Measurements from ENCODE around the gene RAMP3.
"Not testable (repeated sequence)": the region's sequence is repeated elsewhere in the genome, so short reads cannot be mapped to it uniquely, and the experiment has no call there.

RAMP3 gene

DNA sequence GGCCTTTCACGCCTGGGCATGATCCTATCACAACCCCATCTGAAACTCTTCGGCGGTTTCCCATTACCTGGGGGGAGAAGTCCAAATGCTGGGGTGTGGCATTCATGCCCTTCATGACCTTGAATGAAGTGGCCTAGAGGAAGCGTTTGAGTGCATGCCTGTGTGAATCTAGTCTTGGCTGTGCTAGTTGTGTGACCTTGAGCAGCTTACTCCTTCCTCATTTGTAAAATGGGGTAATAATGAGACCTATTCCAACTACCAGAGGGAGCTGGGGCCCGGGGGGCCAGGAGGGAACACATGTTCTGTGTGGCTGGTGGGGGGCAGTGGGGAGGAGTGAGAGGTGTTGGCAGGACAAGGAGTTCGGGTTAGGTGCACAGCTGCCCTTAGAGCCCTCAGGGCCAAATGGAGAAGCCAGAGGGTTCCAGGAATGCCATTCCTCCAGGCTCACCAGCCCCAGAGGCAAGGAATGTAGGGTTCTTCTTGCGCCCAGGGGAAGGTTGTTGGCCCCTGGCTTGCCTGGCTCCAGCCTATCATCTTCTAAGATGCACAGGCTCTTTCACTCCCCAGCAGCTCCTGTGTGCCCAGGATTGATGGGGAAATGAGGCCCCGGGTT, 24.8 kb upstream of the RAMP3 start:
- no peak for DNase-seq

DNA sequence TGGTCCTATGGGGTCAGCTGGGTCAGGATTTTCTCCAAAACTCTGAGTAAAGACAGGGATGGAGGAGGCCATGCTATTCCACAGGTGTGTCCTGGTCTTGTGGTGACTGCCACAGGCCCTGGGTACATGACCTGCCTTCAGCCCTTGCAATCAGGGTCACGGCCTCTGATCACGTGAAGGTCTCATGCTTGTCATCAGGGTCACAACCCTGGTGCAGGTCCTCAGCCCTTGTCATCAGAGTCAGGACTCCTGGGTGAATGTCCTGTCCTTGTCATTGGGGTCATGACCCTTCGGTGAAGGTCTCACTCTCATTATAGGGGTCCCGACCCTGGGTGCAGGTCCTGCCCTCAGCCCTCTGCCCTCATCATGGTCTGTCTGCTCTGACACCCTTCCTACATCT, 24.2 kb upstream of the RAMP3 start:
- DNase-seq, result no peak

DNA sequence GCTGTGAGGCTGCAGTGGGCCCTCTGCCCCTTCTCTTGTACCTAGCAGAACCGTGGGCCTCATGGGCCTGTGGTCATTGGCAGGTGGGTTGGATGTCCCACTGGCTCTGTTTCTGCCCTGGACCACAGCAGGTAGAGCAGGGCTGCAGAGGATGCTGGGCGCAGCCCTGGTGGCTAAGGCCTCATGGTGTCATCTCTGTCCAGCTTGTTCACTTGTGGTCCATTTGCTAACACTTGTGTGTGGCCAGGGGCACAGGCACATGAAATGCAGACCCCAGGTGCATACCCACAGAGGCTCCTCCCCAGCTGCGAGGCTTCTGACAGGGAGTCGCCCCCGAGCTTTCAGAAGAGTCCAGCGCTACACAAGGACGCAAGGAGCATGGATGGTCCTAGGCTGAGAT, 23.7 kb upstream of the RAMP3 start:
- DNase-seq, result no peak

DNA sequence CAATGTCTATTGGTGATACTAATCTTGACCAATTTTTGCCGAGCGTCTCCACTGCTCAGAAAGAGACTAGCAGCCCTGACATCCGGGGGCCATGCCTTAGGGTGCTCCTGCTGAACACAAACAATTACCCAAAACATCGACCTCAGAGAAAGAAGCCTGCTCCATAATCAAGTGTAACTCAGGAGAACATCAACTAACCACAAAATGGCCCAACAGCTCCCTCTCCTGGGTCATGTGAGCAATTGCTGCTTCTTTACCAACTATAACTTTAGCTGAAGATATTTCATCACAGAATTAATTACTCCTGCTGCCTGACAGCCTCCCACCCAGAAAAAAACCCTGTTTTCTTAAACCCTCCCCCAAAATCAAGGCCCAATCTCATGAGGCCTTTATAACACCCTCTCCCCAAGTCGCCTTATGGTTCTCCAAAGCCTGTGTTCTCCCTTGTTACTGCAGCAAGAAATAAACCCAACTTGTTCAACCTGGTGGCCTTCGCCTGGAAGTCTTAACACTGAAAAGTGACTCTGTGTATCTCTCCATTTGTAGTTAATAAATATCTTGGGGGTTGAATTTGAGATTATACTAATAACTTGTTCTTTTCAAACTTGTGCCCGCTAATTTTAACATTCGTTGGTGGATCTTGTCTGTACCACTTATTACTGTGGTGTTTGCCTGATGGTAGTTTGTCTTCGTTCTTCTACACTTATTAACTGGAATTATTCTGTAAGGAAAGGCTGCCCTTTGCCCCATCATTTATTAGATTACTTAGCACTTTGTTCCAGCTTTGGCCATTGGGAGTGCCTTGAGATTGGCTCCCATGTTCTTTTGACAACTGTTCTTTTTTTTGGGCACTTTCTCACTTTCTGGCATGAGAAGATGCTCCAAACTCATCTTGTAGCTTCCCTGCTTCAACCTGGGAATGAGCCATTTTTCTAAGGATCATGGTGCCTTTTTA, 21.2 kb upstream of the RAMP3 start:
- peak; percentile 52 for DNase-seq

DNA sequence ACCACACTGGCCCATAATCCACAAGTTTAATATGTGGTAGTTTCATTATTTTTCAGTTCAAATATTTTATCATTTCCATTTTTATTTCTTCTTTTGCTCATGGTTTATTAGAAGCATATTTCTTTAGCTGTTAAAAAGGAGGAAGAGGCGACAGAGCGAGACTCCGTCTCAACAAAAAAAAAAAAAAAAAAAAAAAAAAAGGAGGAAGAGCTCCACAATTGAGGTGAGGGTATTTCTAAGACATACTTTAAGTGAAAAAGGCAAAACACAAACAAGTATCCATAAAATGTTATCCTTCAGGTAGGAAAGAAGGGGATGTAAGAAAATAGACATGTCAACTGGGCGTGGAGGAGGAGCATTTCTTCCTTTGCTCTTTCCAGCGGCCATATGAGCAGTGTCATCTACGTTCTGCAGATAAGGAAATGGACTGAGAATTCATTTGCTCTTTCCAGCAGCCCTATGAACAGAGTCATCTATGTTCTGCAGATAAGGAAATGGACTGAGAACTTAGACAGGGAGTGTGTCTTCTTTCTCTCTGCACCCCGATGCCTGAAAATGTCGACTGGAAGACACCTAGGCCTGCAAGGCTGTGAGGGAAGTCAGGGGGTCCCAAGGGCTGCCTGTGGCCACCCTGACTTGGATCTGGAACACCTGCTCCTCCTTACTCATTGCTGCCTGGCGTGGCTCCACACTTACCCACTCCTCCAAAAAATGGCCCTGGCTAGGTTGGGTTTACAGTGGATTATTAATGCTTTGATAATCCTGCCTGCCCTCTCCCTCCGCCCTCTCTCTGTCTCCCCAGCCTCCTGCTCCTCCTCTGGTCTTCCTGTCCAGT, 18.9 kb upstream of the RAMP3 start:
- no peak for DNase-seq

DNA sequence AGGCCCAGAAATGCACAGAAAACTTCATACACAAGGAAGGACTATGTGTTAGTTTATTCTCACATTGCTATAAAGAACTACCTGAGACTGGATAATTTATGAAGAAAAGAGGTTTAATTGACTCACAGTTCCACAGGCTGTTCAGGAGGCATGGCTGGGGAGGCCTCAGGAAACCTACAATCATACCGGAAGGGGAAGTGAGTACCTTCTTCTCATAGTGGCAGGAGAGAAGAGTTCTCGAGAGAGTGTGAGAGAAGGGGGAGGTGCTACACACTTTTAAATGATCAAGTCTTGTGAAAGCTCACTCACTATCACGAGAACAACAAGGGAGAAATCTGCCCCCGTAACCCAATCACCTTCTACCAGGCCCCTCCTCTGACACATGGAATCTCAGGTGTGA, 16.8 kb upstream of the RAMP3 start:
- no peak for DNase-seq

DNA sequence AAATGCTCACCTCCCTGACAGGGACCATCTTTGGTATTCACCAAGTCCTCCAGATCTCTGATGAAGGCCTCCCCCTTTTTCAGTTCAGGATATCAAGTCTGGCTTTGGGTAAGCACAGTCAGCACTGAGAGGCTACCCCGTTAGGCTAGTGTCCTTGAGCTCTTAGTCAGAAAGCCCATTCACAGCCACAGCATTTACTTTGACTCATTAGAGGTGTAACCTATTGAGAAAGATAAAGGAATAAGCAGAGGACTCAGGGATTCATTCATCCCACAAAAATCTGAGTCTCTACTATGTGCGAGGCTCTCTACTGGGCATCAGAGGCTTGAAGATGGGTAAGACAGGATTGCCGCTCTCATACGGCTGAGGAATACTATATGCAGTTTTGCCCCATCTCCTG, 14.0 kb upstream of the RAMP3 start:
- DNase-seq, result no peak

DNA sequence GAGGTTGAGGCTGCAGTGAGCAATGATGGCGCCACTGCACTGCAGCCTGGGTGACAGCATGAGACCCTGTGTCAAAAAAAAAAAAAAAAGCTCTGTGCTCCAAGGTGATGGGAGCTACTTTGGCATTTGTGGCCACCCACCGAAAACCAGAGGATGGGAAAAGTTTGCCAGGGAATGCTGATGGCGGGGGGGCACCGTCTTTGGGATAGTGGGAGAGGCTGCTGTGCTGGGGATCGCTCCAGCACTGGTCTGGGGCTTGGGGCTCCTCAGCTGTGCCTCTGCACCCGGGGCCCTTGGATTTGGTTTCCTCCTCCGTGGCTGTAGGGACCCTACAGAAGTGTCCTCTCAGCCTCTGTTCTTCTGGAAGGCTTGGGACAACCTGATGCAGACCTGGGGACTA, 11.7 kb upstream of the RAMP3 start:
- DNase-seq, result no peak

DNA sequence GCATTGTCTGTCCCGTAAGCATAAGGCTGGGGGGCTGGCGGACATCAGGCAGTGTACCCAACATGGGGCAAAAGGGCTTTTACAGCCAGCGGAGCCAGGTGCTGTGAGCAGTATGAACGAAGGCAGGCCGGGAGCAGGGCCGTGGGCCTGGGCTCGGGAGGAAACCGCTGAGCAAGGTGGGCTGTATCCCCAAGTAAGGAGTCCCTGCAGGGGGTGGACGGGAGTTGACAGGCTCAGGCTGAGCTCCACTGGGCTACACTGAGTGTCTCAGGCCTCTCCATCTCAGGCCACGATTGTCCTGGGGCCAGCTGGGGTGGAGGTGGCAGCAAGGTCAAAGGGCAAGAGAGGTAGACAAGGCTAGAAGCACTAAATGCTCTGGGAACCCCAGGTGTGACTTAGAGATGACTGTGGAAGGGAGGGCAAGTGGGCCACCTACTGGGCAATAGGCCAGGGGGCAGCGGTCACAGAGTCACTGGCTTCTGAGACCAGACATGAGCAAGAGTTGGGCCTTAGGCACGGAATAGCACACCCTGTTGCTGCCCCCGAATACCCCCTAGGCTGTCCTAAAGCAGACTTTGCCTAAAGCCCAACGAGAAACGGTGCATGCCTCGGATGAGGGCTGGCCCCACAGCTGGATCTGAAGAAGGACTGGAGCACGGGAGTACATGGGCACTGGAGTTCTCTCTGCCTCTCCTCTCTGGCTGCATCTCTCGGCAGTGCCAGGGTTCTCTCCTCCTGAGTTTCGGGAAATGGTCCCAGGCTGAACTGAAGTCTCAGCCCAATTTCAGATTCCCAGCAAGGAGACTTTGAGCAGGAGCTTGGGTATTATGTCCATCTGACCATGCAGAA, 10.8 kb upstream of the RAMP3 start:
- DNase-seq, result no peak

DNA sequence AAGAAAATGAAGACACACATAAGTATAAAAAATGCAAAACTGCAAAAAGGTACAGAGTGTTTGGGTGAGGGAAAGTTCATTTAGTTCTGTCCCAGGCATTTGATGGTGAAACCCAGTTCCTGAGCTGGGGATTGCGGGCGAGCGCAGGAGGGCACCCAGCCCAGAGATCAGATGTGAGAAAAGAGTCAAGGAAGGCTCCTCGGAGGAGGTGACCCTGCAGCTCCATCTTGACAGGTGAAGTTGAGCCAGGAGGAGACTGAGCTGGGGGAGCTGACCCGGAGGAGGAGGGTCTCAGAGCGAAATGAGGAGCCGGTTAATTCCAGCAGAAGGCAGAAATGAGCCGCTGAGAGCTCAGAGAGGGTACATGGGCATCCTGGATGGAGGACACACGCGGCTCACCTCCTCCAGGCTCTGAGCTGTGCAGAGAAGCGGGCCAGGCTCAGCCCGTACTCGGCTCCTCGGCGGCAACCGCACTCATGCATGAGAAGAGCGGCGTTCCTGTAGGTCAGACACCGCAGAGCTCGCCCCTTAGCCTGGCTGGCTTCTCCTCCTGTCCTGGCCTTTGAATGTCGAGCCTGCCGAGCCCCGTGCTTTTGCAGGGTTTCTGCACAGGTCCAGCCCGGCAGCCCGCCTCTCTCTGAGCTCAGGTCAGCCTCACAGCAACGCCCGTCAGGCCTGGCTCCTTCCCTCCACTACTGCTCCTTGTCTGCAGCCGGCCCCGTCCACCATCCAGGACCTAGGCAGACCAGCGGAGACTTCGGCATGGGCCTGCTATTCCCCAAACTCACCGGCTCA, 9.5 kb upstream of the RAMP3 start:
- no peak for DNase-seq

DNA sequence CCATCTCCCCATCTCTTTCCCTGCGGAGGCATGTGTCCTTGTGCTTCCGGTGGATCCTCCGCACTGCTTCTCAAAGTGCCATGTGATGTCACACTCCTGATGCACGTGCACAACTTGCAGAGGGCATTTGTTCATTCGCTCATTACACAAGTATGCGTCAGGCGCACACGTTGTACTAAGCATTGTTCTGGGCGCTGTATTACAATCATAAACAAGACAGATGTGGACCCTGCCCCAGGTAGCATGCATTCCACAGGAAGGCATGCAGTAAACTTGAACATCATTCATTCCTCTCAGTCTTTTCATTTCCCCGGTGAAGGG, 9.0 kb upstream of the RAMP3 start:
- DNase-seq, result no peak

DNA sequence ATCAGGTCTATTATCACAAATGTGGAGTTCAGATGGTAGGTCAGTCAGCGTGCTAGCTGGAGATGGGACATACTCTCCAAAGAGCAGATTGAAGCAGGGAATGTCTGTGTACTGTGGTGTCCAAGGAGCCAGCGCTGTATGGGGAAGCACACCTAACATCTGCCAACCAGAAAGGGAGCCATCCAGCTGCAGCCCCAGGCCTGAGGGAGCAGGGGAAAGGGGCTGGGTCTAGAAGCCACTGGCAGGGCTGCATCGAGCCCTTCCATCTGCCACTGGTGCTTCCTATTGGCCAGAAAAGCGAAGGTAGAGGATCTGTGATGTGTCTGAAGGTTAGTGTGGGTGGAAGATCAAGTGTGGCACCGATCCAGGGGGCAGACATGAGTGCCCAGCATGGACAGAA, 8.0 kb upstream of the RAMP3 start:
- no peak for DNase-seq

DNA sequence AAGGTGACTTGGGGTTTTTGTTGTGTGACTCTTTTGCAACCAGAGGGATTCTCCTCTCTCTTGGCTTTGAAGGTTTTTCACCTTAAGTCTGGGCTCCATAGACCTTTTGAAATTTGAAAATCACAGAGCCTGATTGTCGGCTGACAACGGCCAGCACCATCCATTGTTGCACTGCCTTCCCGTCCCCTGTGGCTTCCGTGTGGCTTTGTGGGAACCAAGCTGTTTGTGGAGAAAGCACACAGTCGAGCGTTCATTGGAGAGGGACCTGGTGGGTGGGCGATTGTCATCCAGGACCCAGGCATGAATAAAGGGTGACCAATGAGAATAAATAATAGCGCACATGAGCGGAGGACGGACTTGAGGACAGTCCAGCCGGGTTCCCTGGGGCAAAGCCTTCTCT, 7.4 kb upstream of the RAMP3 start:
- DNase-seq, result no peak

DNA sequence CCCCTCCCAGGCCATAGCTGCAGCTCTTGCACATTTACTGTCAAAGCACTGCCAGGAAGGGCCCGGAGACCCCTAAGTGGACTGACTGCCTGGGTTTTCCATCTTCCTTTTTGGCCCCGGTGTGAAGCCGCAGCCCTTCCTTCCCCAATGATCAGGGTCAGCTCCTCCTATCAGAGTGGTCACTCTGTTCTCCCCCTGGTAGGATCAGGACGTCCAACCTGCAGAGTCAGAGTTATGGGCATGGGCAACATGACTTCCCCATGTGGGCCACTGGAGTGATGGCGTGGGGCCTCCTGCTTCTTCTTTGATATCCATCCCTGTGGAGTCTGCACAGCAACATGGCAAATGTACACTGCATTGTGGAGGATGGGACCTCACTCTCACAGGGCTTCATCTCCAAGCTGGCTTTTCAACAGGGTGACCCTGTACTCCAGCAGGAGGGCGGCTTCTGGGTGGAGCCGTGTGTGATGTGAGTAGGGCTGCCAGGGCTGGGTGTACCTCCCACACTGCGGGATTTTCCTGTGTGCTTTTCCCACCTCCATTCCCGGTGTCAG, 6.4 kb upstream of the RAMP3 start:
- DNase-seq, result no peak

DNA sequence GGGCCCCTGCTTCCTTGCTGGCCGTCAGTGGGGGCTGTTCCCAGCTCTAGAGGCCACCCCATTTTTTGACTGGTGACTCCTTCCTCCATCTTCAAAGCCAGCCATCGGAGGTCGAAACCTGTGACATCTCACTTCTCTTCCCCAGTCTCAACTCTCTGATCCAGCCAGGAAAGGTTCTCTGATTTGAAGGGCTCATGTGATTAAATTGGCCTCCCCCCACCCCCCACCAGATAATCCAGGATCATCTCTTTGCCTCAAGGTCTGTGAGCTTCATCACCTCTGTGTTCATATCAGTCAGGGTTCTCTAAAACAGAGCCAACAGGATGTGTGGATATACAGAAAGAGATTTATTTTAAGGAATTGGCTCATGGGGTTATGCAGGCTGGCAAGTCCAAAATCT, 5.6 kb upstream of the RAMP3 start:
- DNase-seq, result no peak

DNA sequence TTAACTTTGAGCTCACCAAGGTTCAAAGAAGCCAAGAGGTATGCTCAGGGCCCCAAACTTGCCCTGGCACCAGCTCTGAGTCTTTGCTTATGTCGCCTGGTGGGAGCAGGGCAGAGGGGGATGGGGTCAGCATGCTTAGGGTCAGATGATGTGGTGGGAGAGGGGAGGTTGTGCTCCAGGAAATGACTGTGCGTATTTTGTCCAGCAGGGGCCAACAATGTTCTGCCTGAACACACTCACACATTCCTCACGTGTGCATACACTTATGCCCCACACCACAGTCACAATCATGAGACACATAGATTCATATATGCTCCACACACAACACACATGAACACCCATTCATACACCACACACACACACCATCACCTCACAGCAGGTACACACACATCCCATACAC, 4.4 kb upstream of the RAMP3 start:
- no peak for DNase-seq

DNA sequence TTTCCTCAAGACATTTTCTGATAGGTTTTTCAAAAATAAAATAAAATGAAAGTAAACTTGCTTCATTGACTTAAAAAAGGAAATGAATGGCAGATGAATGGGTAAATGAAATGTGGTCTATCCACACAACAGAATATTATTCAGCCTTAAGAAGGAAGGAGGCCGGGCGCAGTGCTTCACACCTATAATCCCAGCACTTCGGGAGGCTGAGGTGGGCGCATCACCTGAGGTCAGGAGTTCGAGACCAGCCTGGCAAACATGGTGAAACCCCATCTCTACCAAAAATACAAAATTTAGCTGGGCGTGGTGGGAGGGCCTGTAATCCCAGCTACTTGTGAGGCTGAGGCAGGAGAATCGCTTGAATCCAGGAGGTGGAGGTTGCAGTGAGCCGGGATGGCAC, 3.7 kb upstream of the RAMP3 start:
- DNase-seq, result not testable (repeated sequence)

DNA sequence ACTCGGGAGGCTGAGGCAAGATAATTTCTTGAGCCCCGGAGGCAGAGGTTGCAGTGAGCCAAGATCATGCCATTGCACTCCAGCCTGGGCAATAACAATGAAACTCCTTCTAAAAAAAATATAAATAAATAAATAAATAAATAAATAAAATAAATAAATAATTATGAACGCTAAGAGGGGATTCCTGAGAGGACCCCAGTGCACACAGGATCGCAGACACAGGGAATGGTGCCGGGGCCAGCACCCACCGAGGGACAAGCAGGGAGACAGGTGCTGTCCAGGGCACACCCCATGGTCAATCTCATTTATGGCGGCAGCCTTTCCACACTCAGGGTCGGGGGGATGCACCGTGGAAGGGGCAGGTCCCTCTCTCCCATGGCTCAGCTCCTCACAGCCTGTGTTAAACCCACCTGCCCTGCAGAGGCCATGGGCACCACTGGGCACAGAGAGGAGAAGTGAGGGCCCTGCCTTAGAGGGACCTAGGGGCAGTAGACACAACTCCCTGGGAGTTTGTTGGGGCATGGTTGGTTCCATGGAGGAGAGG, 2.2 kb upstream of the RAMP3 start:
- DNase-seq, result no peak

DNA sequence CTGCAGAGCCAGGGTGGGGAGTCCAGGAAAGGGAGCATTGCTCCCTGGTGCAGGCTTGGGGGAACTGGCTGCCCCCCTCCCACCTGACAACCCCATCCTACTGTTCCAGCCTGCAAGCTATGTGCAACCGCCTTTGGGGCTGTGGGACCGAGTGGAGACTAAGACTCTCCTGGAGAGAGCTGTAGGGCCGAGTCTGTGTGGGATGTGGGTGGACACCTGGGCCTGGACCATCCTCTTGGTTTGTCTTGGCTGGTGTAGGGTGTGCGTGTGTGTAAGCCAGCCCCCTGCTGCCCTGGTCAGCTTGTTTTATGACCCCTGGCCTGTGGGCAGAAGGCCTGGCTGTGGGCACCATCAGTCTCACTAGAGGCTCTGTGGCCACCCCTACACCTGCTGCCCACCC, 1.6 kb upstream of the RAMP3 start:
- DNase-seq, result no peak

DNA sequence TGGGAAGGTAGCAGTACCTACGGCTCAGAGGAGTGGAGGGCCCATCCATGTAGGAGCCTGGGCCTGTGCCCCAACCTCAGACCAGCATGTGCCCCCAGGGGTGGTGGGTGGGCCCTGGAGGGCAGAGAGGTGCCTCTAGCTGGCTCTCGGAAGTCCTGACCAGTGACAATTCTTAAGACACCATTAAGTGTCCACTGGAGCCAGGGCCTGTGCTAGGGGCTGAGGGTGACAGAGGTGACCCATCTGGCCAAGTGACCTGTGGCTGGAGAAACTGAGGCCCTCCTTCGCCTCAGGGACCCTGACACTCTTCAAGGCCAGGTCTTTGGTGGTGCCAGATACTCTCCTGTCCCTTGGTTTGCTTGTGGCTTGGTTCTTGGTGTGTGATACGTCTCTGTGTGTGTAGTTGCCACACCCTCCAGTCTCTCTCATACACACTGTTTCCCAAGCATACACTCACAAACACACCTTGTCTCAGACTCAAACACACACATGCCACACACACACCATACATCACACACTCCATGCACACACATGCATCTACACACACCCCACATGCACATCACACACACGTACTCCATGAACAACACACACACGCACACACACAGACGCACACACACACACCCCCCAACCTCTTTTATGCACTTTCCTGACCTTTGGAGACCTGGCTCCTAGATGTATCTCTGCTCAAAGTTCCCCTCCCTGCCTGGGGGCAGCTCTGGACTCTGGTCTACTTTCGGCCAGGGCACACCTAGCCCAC, 897 bp upstream of the RAMP3 start:
- DNase-seq, result no peak

DNA sequence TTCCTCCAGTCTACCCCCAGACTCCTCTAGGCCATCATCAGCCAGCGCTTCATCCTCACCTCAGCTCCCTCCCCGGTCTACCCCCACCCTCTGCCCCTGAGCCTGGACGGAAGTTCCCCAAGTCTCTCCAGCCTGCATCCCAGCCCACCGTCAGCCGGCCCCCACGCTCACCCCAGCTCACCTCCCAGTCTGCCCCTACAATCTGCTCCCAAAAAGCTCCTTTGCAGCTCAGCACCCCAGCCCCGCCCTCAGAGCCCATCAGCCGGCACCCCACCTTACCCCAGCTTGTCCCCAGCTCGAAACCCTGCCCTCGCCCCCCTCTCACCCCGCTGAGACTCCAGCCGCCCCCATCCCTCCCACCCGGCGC, 322 bp upstream of the RAMP3 start:
- no peak for DNase-seq
